Melanocyte of skin (primary cell): ENCODE results near the gene MRPS14. TPM values are rescaled to one million over a fixed set of nuclear protein-coding genes. Genes with fewer than 3 reads are reported as not detected.

Experiments used
- small RNA-seq, 2 donors: library from RNA; depleted of rRNA; stranded (forward); fragments of <200 nt; gene quantifications; one replicate each; pipeline ENCODE3, GENCODE V24; 2012
- total RNA-seq, 2 donors: library from RNA; depleted of rRNA; stranded (reverse); fragments of >200 nt; gene quantifications; 2 replicates each; pipeline ENCODE4 v1.2.3, GENCODE V29; 2012

Gene MRPS14
- total RNA-seq: 10 to 100 TPM; 19.3 to 20.3 TPM

GRCh38 chr1:175023043-175023921 is at the start of gene MRPS14:
Gene MRPS14 (minus strand): TSS chr1:175023425. CDS start chr1:175023408, 17 bp downstream.

GRCh38 chr1:175067362-175068106 is 44.3 kb upstream of the MRPS14 start, which contains the start of gene TNN:
Gene TNN (plus strand): TSS chr1:175067833. CDS start chr1:175077419, 9,586 bp downstream.

GRCh38 chr1:174999936-175000696 is 23.1 kb downstream of the MRPS14 start, which contains the start of gene CACYBP:
Gene CACYBP (plus strand): TSS chr1:174999947. CDS start chr1:175000181, 234 bp downstream.

Small RNA genes within 50 kb of the gene (small RNA-seq; reads per million reads assigned to genes)
- gene RF00019: 0 reads per million in 2 donors
- gene RNU6-307P: 0 reads per million in 2 donors

Other genes starting within 250 kb of the MRPS14 start
- gene CACYBP, start 23.5 kb downstream of the MRPS14 start, total RNA-seq: 100 to 1,000 TPM in 1 of 2 donors, 10 to 100 TPM in 1; 68.5 to 775 TPM
- gene TNN, start 44.4 kb upstream of the MRPS14 start, total RNA-seq: not detected
- gene KIAA0040, start 169.4 kb upstream of the MRPS14 start, total RNA-seq: under 1 TPM; 0.33 to 0.34 TPM